Endothelial cell of umbilical vein (primary cell): ENCODE measurements around the gene ANKMY1. TPM values are rescaled to one million over a fixed set of nuclear protein-coding genes. Genes with fewer than 3 reads are reported as not detected.

Experiments used
- BruUV-seq: library from RNA; stranded (reverse); fragments of 400-500 nt; replicated peaks from 2 replicates; lab custom pipeline; 2021; lab: Mats Ljungman, UMichigan
- CTCF ChIA-PET: fragments of 300-600, 350-600 bp; sonication (Branson Sonifier 250); formaldehyde crosslinking; loops from one replicate; lab custom pipeline; 2021; ENCODE audit warnings: antibody characterized with exemption, inconsistent platforms; lab: Charles Lee
- POLR2A ChIA-PET: fragments of 300-600, 350-600 bp; sonication (Branson Sonifier 250); formaldehyde crosslinking; loops from one replicate; lab custom pipeline; 2021; ENCODE audit warnings: antibody characterized with exemption, inconsistent platforms; lab: Charles Lee
- DNase-seq: peaks from one replicate; pipeline ENCODE4 v3.0.0-alpha.2; 2011; ENCODE audit warnings: low read depth, low spot score
- FAIRE-seq: peaks from 2 replicates; lab custom pipeline; 2011; peaks lifted over from hg19 to GRCh38; lab: Jason Lieb, UNC
- H2AFZ ChIP-seq: 2 replicates; pipeline ENCODE4 v1.6.0; 2012; ENCODE audit warnings: low read depth, low read length, control low read depth, inconsistent platforms
- H3K27ac ChIP-seq: 2 replicates; pipeline ENCODE4 v1.5.1; 2011; ENCODE audit warnings: low read depth, mild to moderate bottlenecking, control low read depth, low read length, moderate library complexity; ENCODE audit not compliant: insufficient read depth
- H3K27me3 ChIP-seq, 2 experiments: 2 replicates each; pipeline versions ENCODE4 v1.6.0 to v1.6.1; 2011; ENCODE audit warnings: low read length in 2 of 2, mixed read lengths in 1 of 2; ENCODE audit not compliant: control insufficient read depth in 2 of 2, insufficient read depth in 2 of 2
- H3K36me3 ChIP-seq, 2 experiments: 2 replicates in 1 of 2; 3 replicates in 1 of 2; pipeline ENCODE4 v1.5.1; 2011; ENCODE audit warnings: low read length in 2 of 2, mild to moderate bottlenecking in 1 of 2, moderate library complexity in 1 of 2; ENCODE audit not compliant: control insufficient read depth in 2 of 2, insufficient read depth in 2 of 2; ENCODE audit errors: extremely low read depth in 1 of 2
- H3K4me1 ChIP-seq: 3 replicates; pipeline ENCODE4 v1.5.1; 2011; ENCODE audit warnings: mild to moderate bottlenecking, low read length; ENCODE audit not compliant: control insufficient read depth, insufficient read depth; ENCODE audit errors: extremely low read depth
- H3K4me2 ChIP-seq: 2 replicates; pipeline ENCODE4 v1.6.1; 2011; ENCODE audit warnings: low read length, control low read depth, mixed read lengths; ENCODE audit not compliant: insufficient read depth
- H3K4me3 ChIP-seq, 3 experiments: fragments of 200-600 bp in 1 of 3; sonication (generic), shearing (Covaris generic) in 1 of 3; replicated peaks in 1 of 3; 2 replicates each; pipeline ENCODE4 v1.5.1; 2011 to 2016; ENCODE audit warnings: control low read depth in 3 of 3, low read length in 3 of 3, mild to moderate bottlenecking in 2 of 3, inconsistent platforms in 1 of 3, low read depth in 1 of 3, moderate library complexity in 1 of 3; ENCODE audit not compliant: insufficient read depth in 1 of 3
- H3K79me2 ChIP-seq: 2 replicates; pipeline ENCODE4 v1.6.0; 2012; ENCODE audit warnings: low read length, inconsistent platforms; ENCODE audit not compliant: control insufficient read depth, insufficient read depth
- H3K9ac ChIP-seq: replicated peaks from 2 replicates; pipeline ENCODE3; 2011; ENCODE audit warnings: low read length, control low read depth; ENCODE audit not compliant: insufficient read depth; ENCODE audit errors: extremely low read depth
- H3K9me1 ChIP-seq: replicated peaks from 3 replicates; pipeline ENCODE4 v1.6.0; 2011; ENCODE audit warnings: mild to moderate bottlenecking, low read length; ENCODE audit not compliant: control insufficient read depth, insufficient read depth; ENCODE audit errors: extremely low read depth
- H3K9me3 ChIP-seq: replicated peaks from 2 replicates; pipeline ENCODE4 v1.5.1; 2012; ENCODE audit warnings: low read length, inconsistent platforms; ENCODE audit not compliant: control insufficient read depth, insufficient read depth
- H4K20me1 ChIP-seq: replicated peaks from 2 replicates; pipeline ENCODE3; 2011; ENCODE audit warnings: mild to moderate bottlenecking, low read length; ENCODE audit not compliant: control insufficient read depth, insufficient read depth; ENCODE audit errors: extremely low read depth
- CTCF ChIP-seq, 2 donors: IDR thresholded peaks; 1 replicate in 1 of 2; 2 replicates in 1 of 2; pipeline ENCODE4 v1.5.1; 2011; ENCODE audit warnings: low read length in 2 of 2, mild to moderate bottlenecking in 2 of 2, moderate library complexity in 2 of 2, control low read depth in 1 of 2, inconsistent platforms in 1 of 2, low read depth in 1 of 2; ENCODE audit not compliant: insufficient read depth in 1 of 2; ENCODE audit errors: extremely low read depth in 1 of 2
- FOS ChIP-seq: IDR thresholded peaks from 2 replicates; pipeline ENCODE4 v1.6.1; 2011; ENCODE audit warnings: mild to moderate bottlenecking, low read length, moderate library complexity, borderline replicate concordance; ENCODE audit not compliant: insufficient read depth
- JUN ChIP-seq: IDR thresholded peaks from 2 replicates; pipeline ENCODE4 v1.6.1; 2011; ENCODE audit warnings: borderline replicate concordance, low read depth; ENCODE audit not compliant: insufficient read length, insufficient read depth
- MYC ChIP-seq: IDR thresholded peaks from one replicate; pipeline ENCODE4 v1.6.1; 2011; ENCODE audit warnings: mild to moderate bottlenecking, low read depth, low read length
- dilution Hi-C: fragments of 300-500 bp; cut with MboI; formaldehyde crosslinking; loops from one replicate; pipeline ENCODE4 v1.15.0; 2019; ENCODE audit warnings: low sequenced_read_pairs; ENCODE audit not compliant: extremely low pct_ligation_motif_present
- intact Hi-C: fragments of 100-400 bp; cut with micrococcal nuclease; formaldehyde crosslinking; loops from one replicate; pipeline ENCODE4 v1.10.0; 2022
- polyA plus RNA-seq, 4 experiments: library from polyadenylated mRNA; depleted of rRNA in 3 of 4; stranded (reverse) in 3 of 4; unstranded in 1 of 4; fragments of >200 nt; gene quantifications; 2 replicates each; pipeline versions ENCODE4 v1.2.1 to v1.2.3, GENCODE V29; 2011 to 2012; ENCODE audit warnings: missing spikeins in 1 of 4
- total RNA-seq: library from RNA; stranded (reverse); gene quantifications from 2 replicates; pipeline ENCODE4 v1.2.3, GENCODE V29; 2021

Gene ANKMY1
- total and polyA plus RNA-seq, 2 donors (not counting 3 experiments of a cell fraction or from before 2014, with no cell fraction given), result 9.0 to 16.0 TPM

- no peak overlapping the region for H3K9ac ChIP-seq
- H3K79me2 ChIP-seq, result no peaks in the 10 kb centered on the region
- H3K9me3 ChIP-seq, result peaks cover 5% of the 10 kb centered on the region
- intact Hi-C loops, result no loop called here
- no peak overlapping the region for H2AFZ ChIP-seq
- peaks cover 0 to 2% of the 10 kb centered on the region in 2 experiments for H3K36me3 ChIP-seq
- DNase-seq (no peak), FAIRE-seq (no peak)
- no TSS peak for BruUV-seq
- H3K4me1 ChIP-seq, result no peaks in the 10 kb centered on the region
- no peak overlapping the region for H3K27ac ChIP-seq
- H3K27me3 ChIP-seq, result no peaks in the 10 kb centered on the region
- H3K4me2 ChIP-seq, result no peak overlapping the region
- H4K20me1 ChIP-seq, result no peaks in the 10 kb centered on the region
- ChIA-PET POLR2A (no interaction called here), CTCF (no interaction called here)
- TF ChIP-seq JUN, result no peak
- no peak for TF ChIP-seq MYC
- TF ChIP-seq CTCF (IDR thresholded peaks at IDR 0.05; ENCODE audit: extremely low read depth in 1 of 2, insufficient read depth in 1 of 2, low read depth in 1 of 2, low read length in 2 of 2), result no peak
- TF ChIP-seq FOS, result no peak
- H3K4me3 ChIP-seq, result no peak overlapping the region
- dilution Hi-C loops, result no loop called here
- H3K9me1 ChIP-seq, result no peaks in the 10 kb centered on the region
Observed at GRCh38 chr2:240529344-240529999, 28.3 kb downstream of the ANKMY1 start.
